ENCODE measurements around the gene ZCRB1.
"Not testable (repeated sequence)": the region's sequence is repeated elsewhere in the genome, so short reads cannot be mapped to it uniquely, and the experiment has no call there.

The ZCRB1 gene, protein sequence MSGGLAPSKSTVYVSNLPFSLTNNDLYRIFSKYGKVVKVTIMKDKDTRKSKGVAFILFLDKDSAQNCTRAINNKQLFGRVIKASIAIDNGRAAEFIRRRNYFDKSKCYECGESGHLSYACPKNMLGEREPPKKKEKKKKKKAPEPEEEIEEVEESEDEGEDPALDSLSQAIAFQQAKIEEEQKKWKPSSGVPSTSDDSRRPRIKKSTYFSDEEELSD

DNA sequence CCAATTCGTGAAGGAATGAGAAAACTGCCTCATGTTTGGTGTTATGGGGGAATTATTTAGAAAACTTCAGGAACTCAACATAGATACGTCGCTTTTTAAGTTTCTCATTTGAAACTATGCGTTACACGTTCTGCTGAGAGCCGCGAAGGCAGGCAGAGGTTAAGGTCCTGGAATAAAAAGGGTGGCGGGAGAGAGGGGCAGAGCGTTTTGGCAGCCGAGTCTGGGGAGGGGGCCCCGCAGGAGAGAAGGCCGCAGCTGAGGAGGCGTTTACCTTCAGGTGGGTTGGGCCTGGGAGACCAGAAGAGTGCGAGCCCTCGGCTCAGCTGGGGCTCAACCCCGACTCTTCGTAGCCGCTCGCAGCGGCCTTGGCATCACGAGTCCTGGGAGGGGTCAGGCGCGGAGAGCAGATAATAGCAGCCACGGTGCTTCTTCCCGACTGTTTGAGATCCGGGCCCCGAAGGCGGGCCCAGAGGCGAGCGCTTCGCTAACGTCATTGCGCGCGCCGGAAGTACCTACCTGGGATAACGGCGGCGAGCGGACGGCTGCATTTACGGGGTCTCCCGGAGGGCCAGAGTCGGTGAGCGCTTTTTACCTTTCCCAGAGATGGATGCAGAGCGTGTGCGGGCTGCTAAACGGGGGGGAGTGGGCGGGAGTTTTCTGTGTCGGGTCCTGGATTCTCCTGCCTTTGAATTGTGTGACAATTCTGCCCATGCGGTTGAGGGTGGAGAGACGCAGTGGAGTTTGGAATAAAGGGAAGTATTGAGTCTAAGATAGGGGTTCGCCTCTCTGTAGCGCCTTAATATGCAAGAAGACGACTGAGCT lies at the start of gene ZCRB1, which contains the start of gene PPHLN1:
Gene ZCRB1 (minus strand): TSS at position 442 of the 822 bp plus-strand sequence. CDS start 1,992 bp downstream, outside the sequence.
Gene PPHLN1 (plus strand): TSS at position 515 of the 822 bp plus-strand sequence. CDS start 9,736 bp downstream, outside the sequence.
- peak; percentile 29 for DNase-seq (ENCODE audit: low read depth)

DNA sequence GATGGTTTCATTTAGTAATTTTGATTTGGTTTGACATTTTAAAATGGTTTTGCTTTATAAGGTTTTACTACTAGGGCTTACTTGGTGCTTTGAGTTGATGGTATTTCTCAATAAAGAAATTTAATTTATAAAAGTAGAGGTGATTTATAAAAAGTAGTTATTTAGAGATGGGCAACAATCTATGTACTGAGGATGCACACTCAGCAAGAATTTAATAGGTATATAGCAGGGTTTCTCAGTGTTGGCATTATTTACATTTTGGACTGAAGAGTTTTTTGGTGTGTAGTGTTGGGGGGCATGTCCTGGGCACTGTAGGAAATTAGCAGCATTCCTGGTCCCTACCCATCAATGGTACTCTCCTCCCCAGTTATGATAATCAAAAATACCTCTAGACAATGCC lies 47.8 kb upstream of the ZCRB1 start:
- DNase-seq (ENCODE audit: low read depth), result no peak

DNA sequence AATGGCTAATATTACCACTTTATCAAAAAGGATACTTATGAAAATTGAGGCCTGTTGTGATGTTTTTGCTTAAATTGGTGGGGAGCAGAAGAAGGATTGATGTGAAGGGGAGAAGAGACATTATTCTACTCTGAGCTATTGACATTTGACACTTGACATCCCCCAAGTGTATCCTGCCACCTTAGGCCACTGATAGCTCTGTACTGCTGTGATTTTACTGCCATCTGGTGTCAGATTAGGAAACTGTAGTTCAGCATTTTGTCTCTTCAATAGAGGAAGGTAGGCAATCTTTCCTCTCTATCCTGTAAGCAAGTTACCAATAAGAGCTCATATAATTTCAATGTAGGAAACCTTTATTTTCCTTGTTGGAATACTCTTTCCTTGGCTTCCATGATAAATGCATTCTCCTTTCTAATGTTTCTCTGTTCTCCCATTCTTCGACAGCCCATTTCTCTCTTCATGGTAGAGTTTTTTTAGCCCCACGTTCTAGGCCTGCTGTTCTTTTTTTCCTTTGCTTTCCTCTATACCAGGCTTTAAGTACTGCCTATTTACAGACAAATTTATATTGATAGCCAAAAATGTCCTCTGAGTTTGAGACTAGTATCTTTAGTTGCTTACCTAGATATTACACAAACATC lies 46.4 kb upstream of the ZCRB1 start:
- DNase-seq (ENCODE audit: low read depth), result no peak

DNA sequence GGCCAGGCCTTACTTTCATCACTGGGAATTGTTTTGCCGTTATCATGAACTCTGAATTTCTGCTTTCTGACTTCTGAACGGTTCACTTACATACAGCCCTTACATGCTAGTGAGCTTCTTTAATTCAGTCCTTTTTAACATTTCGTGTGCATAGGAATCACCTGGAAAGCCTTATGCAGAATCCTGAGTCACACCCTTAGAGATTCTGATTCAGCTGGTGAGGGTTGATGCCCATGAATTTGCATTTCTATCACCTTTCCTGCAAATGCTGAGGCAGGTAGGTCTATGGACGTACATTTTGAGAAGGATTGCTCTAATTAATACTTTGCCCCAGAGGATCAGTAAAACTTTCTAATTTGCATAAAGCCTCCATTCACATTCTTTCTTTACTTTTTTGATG lies 44.1 kb upstream of the ZCRB1 start:
- no peak for DNase-seq (ENCODE audit: low read depth)

DNA sequence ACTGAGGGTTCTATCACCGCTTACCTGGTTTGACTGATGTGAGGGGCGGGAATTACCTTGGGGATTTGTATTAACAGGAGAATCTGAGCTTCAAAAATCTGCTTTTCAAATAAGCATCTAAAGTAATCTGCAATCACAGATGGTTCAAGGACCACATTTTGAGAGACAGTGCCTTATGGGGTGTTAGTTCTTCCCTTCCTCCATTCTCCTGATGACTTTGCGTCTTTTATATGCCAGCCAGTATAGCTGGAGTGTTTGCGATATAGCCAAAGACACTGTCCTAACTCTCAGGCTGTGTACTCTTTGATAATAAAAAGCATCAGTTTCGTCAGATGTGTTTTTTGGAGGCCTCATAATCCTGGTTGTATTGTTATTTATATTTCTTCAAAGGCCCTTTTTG lies 39.6 kb upstream of the ZCRB1 start:
- DNase-seq (ENCODE audit: low read depth), result no peak

DNA sequence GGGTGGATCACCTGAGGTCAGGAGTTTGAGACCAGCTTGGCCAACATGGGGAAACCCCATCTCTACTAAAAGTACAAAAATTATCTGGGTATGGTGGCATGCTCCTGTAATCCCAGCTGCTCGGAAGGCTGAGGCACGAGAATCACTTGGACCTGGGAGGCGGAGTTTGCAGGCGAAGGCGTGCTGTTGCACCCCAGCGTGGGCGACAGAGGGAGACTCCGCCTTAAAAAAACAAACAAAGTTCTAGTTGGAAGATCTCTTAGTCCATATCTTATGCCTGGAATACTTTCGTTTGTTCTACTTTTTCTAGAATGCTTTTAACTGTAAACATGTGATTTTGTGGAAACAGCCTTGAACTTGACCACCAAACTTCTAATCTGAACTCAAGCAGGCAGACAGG lies 38.8 kb upstream of the ZCRB1 start:
- DNase-seq (ENCODE audit: low read depth), result no peak

DNA sequence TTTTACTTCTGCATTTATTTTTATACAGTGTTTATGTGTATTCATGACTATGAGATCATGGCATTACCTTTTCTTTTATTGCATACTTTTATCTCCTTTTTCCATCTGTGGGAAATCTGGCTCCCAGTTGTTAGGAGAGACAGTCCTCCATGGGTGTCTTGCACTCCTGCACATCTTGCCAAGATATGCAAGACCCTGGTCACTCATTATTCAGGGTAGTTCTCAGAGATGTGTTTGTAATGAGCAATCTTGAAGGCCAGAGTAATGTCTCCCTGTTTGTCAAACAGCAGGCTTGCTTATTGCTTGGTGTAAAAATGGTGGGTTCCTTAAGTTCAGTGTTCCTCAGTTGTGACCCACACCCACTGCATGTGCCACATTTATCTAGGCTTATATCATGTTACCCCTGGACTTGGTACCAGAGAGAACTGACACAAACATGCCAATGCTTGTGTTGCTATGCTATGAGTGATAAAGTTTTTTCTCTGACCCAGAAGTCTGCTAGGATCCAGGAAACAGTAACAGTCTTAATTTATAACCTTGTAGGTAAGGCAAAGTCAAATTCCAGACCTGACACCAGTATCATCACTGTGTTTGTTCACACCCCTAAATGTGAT lies 36.9 kb upstream of the ZCRB1 start:
- DNase-seq (ENCODE audit: low read depth), result no peak

DNA sequence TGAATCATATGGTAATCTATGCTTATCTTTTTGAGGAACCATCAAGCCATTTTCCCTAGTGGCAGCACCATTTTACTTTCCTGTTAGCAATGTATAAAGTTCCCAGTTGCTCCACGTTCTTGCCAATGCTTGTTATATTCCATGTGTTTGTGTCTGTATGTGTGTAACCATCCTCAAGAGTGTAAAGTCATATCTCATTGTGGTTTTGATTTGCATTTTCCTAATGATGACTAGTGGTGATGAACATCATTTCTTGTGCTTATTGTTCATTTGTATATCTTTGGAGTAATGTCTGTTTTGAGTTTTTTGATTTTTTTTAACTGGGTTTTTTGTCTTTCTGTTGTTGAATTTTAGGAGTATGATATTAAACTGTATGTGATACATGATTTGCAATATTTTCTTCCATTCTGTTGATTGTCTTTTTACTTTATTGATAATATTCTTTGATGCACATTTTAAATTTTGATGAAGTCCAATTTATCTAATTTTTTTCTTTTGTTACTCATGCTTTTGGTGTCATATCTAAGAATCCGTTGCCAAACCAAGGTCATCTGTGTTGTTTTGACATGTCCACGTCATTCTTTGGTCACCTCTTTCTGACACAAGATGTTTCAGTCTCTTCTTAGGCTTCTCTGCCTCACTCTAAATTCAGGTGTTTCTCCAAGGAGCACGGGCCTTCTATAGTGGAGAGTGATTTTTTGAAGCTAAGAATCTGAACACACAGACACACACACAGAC lies 36.2 kb upstream of the ZCRB1 start:
- DNase-seq (ENCODE audit: low read depth), result no peak

DNA sequence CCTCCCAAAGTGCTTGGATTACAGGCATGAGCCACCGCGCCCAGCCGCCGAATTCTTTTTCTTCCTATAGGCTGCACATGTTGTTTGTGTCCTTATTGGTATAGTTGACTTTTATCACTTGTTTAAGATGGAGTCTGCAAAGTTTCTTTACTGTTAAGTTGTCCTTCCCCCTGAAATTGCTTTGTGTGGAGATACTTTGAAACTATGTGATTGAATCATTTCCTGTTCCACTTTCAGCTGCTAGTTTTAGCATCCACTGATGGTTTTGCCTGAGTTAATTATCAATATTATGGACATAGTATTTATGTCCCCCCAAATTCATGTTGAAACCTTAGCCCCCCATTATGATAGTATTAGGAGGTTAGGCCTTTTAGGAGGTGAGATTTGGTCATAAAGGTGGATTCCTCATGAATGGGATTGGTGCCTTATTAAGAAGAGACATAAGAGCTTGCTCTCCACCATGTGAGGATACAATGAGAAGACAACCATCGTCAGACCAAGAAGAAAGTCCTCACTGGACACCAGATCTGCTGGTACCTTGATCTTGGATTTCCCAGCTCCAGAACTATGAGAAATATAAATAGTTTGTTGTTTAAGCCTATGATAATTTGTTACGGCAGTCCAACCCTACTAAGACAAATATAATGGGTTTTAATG lies 35.0 kb upstream of the ZCRB1 start:
- no peak for DNase-seq (ENCODE audit: low read depth)

DNA sequence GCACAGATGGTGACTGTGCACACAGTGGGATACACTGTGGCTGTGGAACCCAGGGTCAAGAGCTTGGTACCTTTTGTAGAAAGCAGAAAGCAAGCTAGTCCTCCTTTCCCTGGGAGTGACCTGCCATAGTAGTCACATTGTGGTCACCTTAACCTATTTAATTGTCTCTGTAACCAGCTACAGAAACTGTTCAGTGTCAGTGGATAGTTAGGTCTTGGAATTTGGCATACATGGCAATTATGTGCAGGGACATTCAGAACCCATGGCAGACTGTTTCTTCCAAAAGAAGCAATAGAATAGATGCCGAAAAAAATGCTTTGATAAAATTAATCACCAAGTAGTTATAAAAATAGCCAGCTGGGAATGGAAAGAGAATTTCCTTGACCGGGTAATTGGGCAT lies 30.4 kb upstream of the ZCRB1 start:
- no peak for DNase-seq (ENCODE audit: low read depth)

DNA sequence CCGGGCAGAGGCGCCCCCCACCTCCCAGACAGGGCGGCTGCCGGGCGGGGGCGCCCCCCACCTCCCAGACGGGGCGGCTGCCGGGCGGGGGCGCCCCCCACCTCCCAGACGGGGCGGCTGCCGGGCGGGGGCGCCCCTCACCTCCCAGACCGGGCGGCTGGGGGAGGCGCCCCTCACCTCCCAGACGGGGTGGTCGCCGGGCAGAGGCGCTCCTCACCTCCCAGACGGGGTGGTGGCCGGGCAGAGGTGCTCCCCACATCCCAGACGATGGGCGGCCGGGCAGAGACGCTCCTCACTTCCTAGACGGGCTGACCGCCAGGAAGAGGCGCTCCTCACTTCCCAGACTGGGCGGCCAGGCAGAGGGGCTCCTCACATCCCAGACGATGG lies 24.1 kb upstream of the ZCRB1 start:
- DNase-seq (ENCODE audit: low read depth), result not testable (repeated sequence)

DNA sequence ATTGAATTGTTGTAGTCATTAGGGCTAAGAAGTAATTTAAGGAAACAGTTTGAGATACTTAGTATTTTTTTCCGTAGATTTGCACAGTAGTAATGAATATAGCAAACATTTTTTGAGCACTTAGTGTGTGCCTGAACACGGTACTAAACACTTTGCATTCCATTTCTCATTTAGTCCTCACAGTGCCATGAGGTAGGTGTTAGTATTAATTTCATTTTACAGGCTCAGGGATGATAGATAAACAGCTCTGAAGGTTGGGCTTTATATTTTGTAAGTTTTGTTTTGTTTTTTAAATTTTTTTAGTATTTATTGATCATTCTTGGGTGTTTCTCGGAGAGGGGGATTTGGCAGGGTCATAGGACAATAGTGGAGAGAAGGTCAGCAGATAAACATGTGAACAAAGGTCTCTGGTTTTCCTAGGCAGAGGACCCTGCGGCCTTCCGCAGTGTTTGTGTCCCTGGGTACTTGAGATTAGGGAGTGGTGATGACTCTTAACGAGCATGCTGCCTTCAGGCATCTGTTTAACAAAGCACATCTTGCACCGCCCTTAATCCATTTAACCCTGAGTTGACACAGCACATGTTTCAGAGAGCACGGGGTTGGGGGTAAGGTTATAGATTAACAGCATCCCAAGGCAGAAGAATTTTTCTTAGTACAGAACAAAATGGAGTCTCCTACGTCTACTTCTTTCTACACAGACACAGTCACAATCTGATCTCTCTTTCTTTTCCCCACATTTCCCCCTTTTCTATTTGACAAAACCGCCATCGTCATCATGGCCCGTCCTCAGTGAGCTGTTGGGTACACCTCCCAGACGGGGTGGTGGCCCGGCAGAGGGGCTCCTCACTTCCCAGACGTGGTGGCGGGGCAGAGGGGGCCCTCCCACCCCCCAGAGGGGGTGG lies 23.5 kb upstream of the ZCRB1 start:
- not testable (repeated sequence) for DNase-seq (ENCODE audit: low read depth)

DNA sequence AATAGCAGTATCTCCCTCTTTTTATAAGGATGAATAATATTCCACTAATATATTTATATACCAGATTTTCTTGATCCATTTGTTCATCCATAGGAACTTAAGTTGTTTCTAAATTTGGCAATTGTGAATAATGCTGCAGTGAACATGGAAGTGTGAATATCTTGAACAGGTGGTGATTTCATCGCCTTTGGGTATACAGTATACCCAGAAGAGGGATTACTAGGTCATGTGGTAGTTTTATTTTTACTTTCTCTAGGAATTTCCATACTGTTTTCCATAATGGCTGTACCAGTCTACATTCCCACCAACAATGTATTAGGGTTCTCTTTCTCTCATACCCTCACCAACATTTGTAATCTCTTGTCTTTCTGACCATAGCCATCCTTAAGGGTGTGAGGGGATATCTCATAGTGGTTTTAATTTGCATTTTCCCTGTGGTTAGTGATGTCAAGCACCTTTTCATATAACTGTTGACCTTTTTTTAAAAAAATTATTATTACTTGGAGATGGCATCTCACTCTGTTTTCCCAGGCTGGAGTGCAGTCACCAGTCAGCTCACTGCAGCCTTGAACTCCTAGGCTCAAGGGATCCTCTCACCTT lies 20.6 kb upstream of the ZCRB1 start:
- DNase-seq (ENCODE audit: low read depth), result no peak

DNA sequence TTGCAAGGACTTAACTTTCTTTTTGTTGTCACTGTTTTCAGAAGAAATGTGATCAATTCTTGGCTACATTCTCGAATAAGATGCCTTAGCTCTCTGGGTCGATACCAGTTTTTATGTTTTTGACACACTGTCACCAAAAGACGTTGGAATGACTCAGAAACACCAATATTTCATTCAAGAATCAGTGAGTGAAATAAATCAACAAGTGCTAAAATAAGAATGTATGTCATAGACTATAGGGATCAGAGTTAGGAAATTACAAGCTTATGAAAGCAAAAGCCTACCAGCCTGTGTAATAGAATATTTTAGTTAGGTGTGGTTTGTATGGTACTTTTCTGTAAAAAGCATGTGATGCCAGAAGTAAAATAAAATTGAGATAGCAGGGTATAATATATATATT lies 17.8 kb upstream of the ZCRB1 start:
- no peak for DNase-seq (ENCODE audit: low read depth)

DNA sequence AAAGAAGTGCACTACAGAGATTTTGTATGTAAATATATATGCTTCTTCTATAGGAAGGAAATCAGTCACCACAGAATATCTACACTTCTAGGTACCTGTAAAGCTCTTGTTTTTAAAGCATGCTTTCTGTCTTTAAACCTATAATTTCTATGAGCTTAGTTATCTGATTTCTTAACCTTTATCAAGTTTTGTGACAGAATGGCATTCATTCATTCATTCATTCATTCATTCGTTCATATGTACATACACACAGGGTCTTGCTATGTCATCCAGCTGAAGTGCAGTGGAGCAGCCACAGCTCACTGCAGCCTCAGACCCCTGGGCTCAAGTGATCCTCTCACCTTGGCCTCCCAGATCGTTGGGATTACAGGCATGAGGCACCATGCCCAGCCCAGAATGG lies 16.1 kb upstream of the ZCRB1 start:
- DNase-seq (ENCODE audit: low read depth), result no peak

DNA sequence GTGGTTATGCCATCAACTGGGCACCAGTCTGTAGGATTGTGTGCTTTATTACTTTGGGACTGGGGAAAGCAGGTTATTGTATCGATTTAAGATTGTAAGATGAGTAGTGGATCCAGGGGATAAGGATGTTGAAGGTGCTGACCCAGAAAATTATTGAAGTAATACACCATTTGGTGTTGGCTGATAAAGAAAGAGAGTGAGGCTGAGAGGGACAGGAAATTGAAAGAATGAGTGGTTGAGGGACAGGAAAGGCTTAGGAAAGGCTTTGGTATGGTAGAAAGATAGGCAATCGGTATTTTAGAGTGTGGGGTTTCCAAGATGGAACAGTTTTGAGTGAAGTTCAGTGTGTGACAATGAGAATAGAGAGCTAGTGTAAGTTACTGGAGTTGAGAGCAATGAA lies 12.4 kb upstream of the ZCRB1 start:
- no peak for DNase-seq (ENCODE audit: low read depth)

DNA sequence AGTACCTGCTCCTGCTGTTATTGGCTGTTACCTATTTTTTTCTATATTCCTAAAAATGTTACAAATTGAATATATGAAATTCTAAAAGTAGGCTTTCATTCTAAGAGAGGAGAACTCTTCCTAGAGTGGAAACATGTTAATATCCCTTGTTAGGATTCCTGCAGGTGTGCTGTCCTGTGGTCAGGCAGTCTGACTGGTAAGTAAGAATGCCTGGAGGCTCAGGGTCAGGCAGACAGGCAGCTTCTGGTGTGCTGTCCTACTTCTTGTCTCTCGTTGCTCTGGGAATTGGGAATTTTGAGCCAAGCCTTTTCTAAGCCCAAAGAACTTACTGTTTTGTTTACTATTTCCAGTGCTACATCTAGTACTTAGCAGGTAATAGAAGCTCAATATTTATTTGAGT lies 10.4 kb upstream of the ZCRB1 start:
- DNase-seq (ENCODE audit: low read depth), result no peak

DNA sequence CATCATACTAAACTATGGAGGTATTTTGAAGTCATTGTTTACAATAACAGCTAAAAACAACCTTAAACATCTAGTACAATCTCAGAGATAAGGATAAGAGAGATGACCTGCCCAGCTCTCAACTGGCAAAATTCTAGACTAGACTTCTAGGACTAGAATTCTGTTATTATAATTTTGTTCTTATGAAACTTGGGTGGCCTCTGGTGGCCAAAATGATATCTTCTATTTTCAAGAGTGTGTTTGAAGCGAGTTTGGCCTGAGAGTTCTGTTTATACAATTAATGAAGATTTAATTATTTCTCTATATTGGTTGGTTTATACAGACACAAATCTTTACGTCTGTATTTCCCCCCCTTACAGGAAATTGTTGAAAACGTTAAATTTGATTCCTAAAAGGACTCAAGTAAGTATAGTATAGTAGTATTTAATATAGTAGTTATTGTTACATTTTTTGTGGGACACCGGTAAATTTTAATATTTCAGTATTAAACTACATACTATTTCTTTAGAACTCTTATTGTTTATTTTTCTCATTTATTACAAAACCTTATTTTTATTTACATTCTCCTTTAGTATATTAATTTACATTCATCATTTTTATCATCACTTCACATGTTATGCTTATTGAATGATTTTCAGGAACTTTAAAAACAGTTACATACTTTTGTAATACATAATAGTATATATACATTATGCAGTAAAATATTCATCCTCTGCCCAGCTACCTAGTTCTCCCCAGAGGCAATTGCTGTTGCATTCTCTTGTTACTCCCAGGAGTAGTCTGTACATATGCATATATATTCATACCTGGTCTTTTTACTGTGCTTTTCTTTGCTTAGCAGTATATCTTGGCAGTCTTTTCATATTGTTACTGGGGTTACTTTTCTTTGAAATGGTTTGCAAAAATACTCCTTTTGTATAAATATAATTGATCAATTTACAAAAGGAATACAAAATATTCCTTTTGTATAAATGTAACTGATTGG lies 6.7 kb upstream of the ZCRB1 start:
- peak; percentile 7 for DNase-seq (ENCODE audit: low read depth)

DNA sequence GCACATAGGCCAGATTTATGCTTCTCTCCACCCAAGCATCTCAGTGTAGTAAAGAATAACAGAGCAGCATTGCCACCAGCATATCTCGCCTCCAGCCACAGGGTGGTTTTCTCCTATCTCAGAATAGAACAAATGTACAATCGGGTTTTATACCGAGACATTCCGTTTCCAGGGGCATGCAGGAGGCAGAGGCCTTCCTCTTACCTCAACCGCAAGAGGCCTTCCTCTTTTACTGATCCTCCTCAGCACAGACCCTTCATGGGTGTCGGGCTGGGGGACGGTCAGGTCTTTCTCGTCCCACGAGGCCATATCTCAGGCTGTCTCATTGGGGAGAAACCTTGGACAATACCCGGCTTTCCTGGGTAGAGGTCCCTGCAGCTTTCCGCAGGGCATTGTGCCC lies 4.2 kb upstream of the ZCRB1 start:
- DNase-seq (ENCODE audit: low read depth), result not testable (repeated sequence)

All from GM04503 (cell line).